ENCODE data around the gene COP1.

- TF ChIP-seq, protein P1, sequence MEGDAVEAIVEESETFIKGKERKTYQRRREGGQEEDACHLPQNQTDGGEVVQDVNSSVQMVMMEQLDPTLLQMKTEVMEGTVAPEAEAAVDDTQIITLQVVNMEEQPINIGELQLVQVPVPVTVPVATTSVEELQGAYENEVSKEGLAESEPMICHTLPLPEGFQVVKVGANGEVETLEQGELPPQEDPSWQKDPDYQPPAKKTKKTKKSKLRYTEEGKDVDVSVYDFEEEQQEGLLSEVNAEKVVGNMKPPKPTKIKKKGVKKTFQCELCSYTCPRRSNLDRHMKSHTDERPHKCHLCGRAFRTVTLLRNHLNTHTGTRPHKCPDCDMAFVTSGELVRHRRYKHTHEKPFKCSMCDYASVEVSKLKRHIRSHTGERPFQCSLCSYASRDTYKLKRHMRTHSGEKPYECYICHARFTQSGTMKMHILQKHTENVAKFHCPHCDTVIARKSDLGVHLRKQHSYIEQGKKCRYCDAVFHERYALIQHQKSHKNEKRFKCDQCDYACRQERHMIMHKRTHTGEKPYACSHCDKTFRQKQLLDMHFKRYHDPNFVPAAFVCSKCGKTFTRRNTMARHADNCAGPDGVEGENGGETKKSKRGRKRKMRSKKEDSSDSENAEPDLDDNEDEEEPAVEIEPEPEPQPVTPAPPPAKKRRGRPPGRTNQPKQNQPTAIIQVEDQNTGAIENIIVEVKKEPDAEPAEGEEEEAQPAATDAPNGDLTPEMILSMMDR (IDR thresholded peaks at IDR 0.05): no peak
- no peak for TF ChIP-seq POLR2A (IDR thresholded peaks at IDR 0.05)
Measured at GRCh38 chr1:175927944-175928343, 279.1 kb downstream of the COP1 start.
